CD8-positive, alpha-beta memory T cell (primary cell): ENCODE measurements around the gene PNPLA3. TPM values are rescaled to one million over a fixed set of nuclear protein-coding genes. Genes with fewer than 3 reads are reported as not detected.
A peak's percentile ranks its signal among the peaks of the same experiment; 100 is the strongest.
"Not testable (repeated sequence)": the region's sequence is repeated elsewhere in the genome, so short reads cannot be mapped to it uniquely, and the experiment has no call there.

ENCODE experiments used
- CTCF ChIA-PET: fragments of 350-600 bp; sonication (Branson Sonifier 250); formaldehyde crosslinking; loops from one replicate; lab custom pipeline; 2021; ENCODE audit warnings: antibody characterized with exemption; lab: Charles Lee
- POLR2A ChIA-PET: fragments of 350-600 bp; sonication (Branson Sonifier 250); formaldehyde crosslinking; loops from one replicate; lab custom pipeline; 2021; ENCODE audit warnings: antibody characterized with exemption; lab: Charles Lee
- DNase-seq, 5 donors: peaks; one replicate each; pipeline versions ENCODE4 v3.0.0 to v3.0.0-alpha.2; 2020 to 2022; ENCODE audit warnings: mixed read lengths in 1 of 5
- H3K27ac ChIP-seq: one replicate; pipeline ENCODE4 v1.7.0; 2013; ENCODE audit warnings: low read depth, mild to moderate bottlenecking, low read length, moderate library complexity
- H3K27me3 ChIP-seq: 2 replicates; pipeline ENCODE4 v1.7.0; 2013; ENCODE audit warnings: low read length, mild to moderate bottlenecking; ENCODE audit not compliant: insufficient read depth, poor library complexity, severe bottlenecking
- H3K36me3 ChIP-seq: 2 replicates; pipeline ENCODE4 v1.7.0; 2013; ENCODE audit warnings: mild to moderate bottlenecking, low read length, moderate library complexity; ENCODE audit not compliant: insufficient read depth
- H3K4me1 ChIP-seq: 2 replicates; pipeline ENCODE4 v1.7.0; 2013; ENCODE audit warnings: mild to moderate bottlenecking, low read length, moderate library complexity; ENCODE audit not compliant: insufficient read depth
- H3K4me3 ChIP-seq: 2 replicates; pipeline ENCODE4 v1.7.0; 2013; ENCODE audit warnings: mild to moderate bottlenecking, low read length
- H3K9me3 ChIP-seq: 2 replicates; pipeline ENCODE4 v1.7.0; 2013; ENCODE audit warnings: mild to moderate bottlenecking, low read length
- H3K27ac Mint-ChIP-seq, 8 donors: one replicate each; pipeline ENCODE4 v1.8.0; 2020 to 2021; ENCODE audit warnings: mixed read lengths in 8 of 8, mild to moderate bottlenecking in 6 of 8, inconsistent platforms in 3 of 8, moderate library complexity in 3 of 8
- H3K27me3 Mint-ChIP-seq, 2 donors: one replicate each; pipeline ENCODE4 v1.8.0; 2020 to 2021; ENCODE audit warnings: mixed read lengths in 2 of 2, mild to moderate bottlenecking in 1 of 2, moderate library complexity in 1 of 2
- H3K36me3 Mint-ChIP-seq, 3 donors: one replicate each; pipeline ENCODE4 v1.8.0; 2020 to 2021; ENCODE audit warnings: mixed read lengths in 3 of 3, inconsistent platforms in 1 of 3, mild to moderate bottlenecking in 1 of 3
- H3K4me1 Mint-ChIP-seq, 3 donors: one replicate each; pipeline ENCODE4 v1.8.0; 2020 to 2021; ENCODE audit warnings: mixed read lengths in 3 of 3, inconsistent platforms in 1 of 3, mild to moderate bottlenecking in 1 of 3
- H3K4me3 Mint-ChIP-seq, 7 donors: one replicate each; pipeline ENCODE4 v1.8.0; 2020 to 2021; ENCODE audit warnings: mixed read lengths in 7 of 7, mild to moderate bottlenecking in 6 of 7, moderate library complexity in 4 of 7, inconsistent platforms in 2 of 7
- H3K9me3 Mint-ChIP-seq, 5 donors: one replicate each; pipeline ENCODE4 v1.8.0; 2020 to 2022; ENCODE audit warnings: mixed read lengths in 5 of 5, mild to moderate bottlenecking in 3 of 5, moderate library complexity in 2 of 5, inconsistent platforms in 1 of 5
- polyA plus RNA-seq: library from polyadenylated mRNA; unstranded; fragments of 300-500 nt; fragmentation: Illumina TruSeq; gene quantifications from one replicate; pipeline ENCODE4 v1.2.3, GENCODE V29; 2021
- total RNA-seq, 2 experiments: library from RNA; stranded (reverse); gene quantifications; one replicate each; pipeline ENCODE4 v1.2.3, GENCODE V29; 2021

Gene PNPLA3
- total and polyA plus RNA-seq, 3 experiments from 2014 or later, result 0.16 TPM; not detected in 2

- H3K36me3 ChIP-seq, result no peaks in the 10 kb centered on the region
Measured at GRCh38 chr22:43892183-43892894, 31.3 kb upstream of the PNPLA3 start.

GRCh38 chr22:43893266-43893665 lies 30.3 kb upstream of the PNPLA3 start:
- Mint-ChIP-seq H3K9me3 (no peaks in the 10 kb centered on the region), H3K27ac (no peak overlapping the region)
- H3K4me1 ChIP-seq, result no peaks in the 10 kb centered on the region

More at GRCh38 chr22:43892183-43892894, 31.3 kb upstream of the PNPLA3 start:
- peaks cover 49% of the 10 kb centered on the region in 2 donors for H3K27me3 Mint-ChIP-seq
- Histone ChIP-seq H3K27ac (no peak overlapping the region), H3K4me3 (no peak overlapping the region), H3K9me3 (no peaks in the 10 kb centered on the region), H3K27me3 (peaks cover 16% of the 10 kb centered on the region), H3K4me1 (no peaks in the 10 kb centered on the region)
- POLR2A ChIA-PET, result no interaction called here
- no peaks in the 10 kb centered on the region for H3K9me3 Mint-ChIP-seq
- no peak overlapping the region for H3K4me3 Mint-ChIP-seq
- no peak for DNase-seq
- peaks cover 0 to 5% (median 0%) of the 10 kb centered on the region in 3 donors for H3K4me1 Mint-ChIP-seq
- no peak overlapping the region for H3K27ac Mint-ChIP-seq
- CTCF ChIA-PET, result no interaction called here
- no peaks in the 10 kb centered on the region for H3K36me3 Mint-ChIP-seq

GRCh38 chr22:43894122-43894521 lies 29.5 kb upstream of the PNPLA3 start:
- Mint-ChIP-seq H3K36me3 (no peaks in the 10 kb centered on the region), H3K27me3 (peaks cover 39 to 45% of the 10 kb centered on the region in 2 donors), H3K4me1 (peaks cover 0 to 5% (median 0%) of the 10 kb centered on the region in 3 donors), H3K9me3 (no peaks in the 10 kb centered on the region), H3K4me3 (no peak overlapping the region), H3K27ac (peak overlapping the region in 1 of 8 donors; percentile 14)
- no peaks in the 10 kb centered on the region for H3K4me1 ChIP-seq
- no peak overlapping the region for H3K4me3 ChIP-seq
- no peak overlapping the region for H3K27ac ChIP-seq
- H3K9me3 ChIP-seq, result no peaks in the 10 kb centered on the region
- POLR2A ChIA-PET, result no interaction called here
- H3K27me3 ChIP-seq, result peaks cover 16% of the 10 kb centered on the region
- CTCF ChIA-PET, result interaction anchor here (0.9 kb wide), 1 partner anchor 9 kb away, joined by 3 read pairs; no protein-coding TSS in a partner anchor
- H3K36me3 ChIP-seq, result no peaks in the 10 kb centered on the region
- no peak for DNase-seq

More at GRCh38 chr22:43893266-43893665, 30.3 kb upstream of the PNPLA3 start:
- Histone ChIP-seq H3K4me3 (no peak overlapping the region), H3K27me3 (peaks cover 16% of the 10 kb centered on the region), H3K27ac (no peak overlapping the region), H3K9me3 (no peaks in the 10 kb centered on the region), H3K36me3 (no peaks in the 10 kb centered on the region)
- ChIA-PET POLR2A (no interaction called here), CTCF (no interaction called here)
- H3K36me3 Mint-ChIP-seq, result no peaks in the 10 kb centered on the region
- H3K4me1 Mint-ChIP-seq, result peaks cover 0 to 5% (median 0%) of the 10 kb centered on the region in 3 donors
- peaks cover 45 to 47% of the 10 kb centered on the region in 2 donors for H3K27me3 Mint-ChIP-seq
- no peak for DNase-seq
- H3K4me3 Mint-ChIP-seq, result no peak overlapping the region

GRCh38 chr22:43895986-43896645 lies 27.5 kb upstream of the PNPLA3 start:
- no peak overlapping the region for H3K27ac Mint-ChIP-seq
- DNase-seq, result no peak
- no peak overlapping the region for H3K4me3 Mint-ChIP-seq
- H3K9me3 Mint-ChIP-seq, result no peaks in the 10 kb centered on the region
- H3K4me1 ChIP-seq, result no peaks in the 10 kb centered on the region
- peaks cover 0 to 5% (median 0%) of the 10 kb centered on the region in 3 donors for H3K4me1 Mint-ChIP-seq
- CTCF ChIA-PET, result no interaction called here
- H3K9me3 ChIP-seq, result no peaks in the 10 kb centered on the region
- no peak overlapping the region for H3K4me3 ChIP-seq
- H3K27me3 ChIP-seq, result peaks cover 3% of the 10 kb centered on the region
- no peaks in the 10 kb centered on the region for H3K36me3 Mint-ChIP-seq
- H3K27ac ChIP-seq, result no peak overlapping the region
- POLR2A ChIA-PET, result no interaction called here
- H3K36me3 ChIP-seq, result no peaks in the 10 kb centered on the region
- peaks cover 26 to 30% of the 10 kb centered on the region in 2 donors for H3K27me3 Mint-ChIP-seq

GRCh38 chr22:43897751-43898261 lies 25.8 kb upstream of the PNPLA3 start:
- H3K4me1 ChIP-seq, result no peaks in the 10 kb centered on the region
- H3K27ac Mint-ChIP-seq, result no peak overlapping the region
- no peak overlapping the region for H3K27ac ChIP-seq
- POLR2A ChIA-PET, result no interaction called here
- H3K36me3 ChIP-seq, result no peaks in the 10 kb centered on the region
- no peak for DNase-seq
- no peaks in the 10 kb centered on the region for H3K9me3 ChIP-seq
- H3K4me3 ChIP-seq, result no peak overlapping the region
- peaks cover 3% of the 10 kb centered on the region for H3K27me3 ChIP-seq
- H3K27me3 Mint-ChIP-seq, result peaks cover 19 to 29% of the 10 kb centered on the region in 2 donors
- CTCF ChIA-PET, result no interaction called here
- H3K4me3 Mint-ChIP-seq, result no peak overlapping the region
- H3K4me1 Mint-ChIP-seq, result no peaks in the 10 kb centered on the region
- H3K36me3 Mint-ChIP-seq, result no peaks in the 10 kb centered on the region
- no peaks in the 10 kb centered on the region for H3K9me3 Mint-ChIP-seq

- CTCF ChIA-PET, result interaction anchor here (1.8 kb wide), 1 partner anchor 15 kb away, joined by 5 read pairs; no protein-coding TSS in a partner anchor
- POLR2A ChIA-PET, result no interaction called here
- no peak overlapping the region for H3K4me3 ChIP-seq
Measured at GRCh38 chr22:43900206-43900605, 23.4 kb upstream of the PNPLA3 start.

GRCh38 chr22:43901976-43902643 lies 21.5 kb upstream of the PNPLA3 start:
- Mint-ChIP-seq H3K27me3 (peaks cover 9 to 34% of the 10 kb centered on the region in 2 donors), H3K27ac (no peak overlapping the region), H3K4me3 (no peak overlapping the region), H3K9me3 (no peaks in the 10 kb centered on the region), H3K36me3 (no peaks in the 10 kb centered on the region), H3K4me1 (no peaks in the 10 kb centered on the region)
- Histone ChIP-seq H3K36me3 (no peaks in the 10 kb centered on the region), H3K4me3 (no peak overlapping the region), H3K27ac (no peak overlapping the region), H3K4me1 (no peaks in the 10 kb centered on the region), H3K9me3 (no peaks in the 10 kb centered on the region), H3K27me3 (no peaks in the 10 kb centered on the region)
- no peak for DNase-seq
- POLR2A ChIA-PET, result no interaction called here
- CTCF ChIA-PET, result no interaction called here

More at GRCh38 chr22:43900206-43900605, 23.4 kb upstream of the PNPLA3 start:
- no peaks in the 10 kb centered on the region for H3K9me3 ChIP-seq
- H3K9me3 Mint-ChIP-seq, result no peaks in the 10 kb centered on the region
- H3K4me3 Mint-ChIP-seq, result no peak overlapping the region
- peaks cover 13 to 34% of the 10 kb centered on the region in 2 donors for H3K27me3 Mint-ChIP-seq
- H3K27me3 ChIP-seq, result no peaks in the 10 kb centered on the region
- H3K27ac ChIP-seq, result no peak overlapping the region
- DNase-seq, result no peak
- no peak overlapping the region for H3K27ac Mint-ChIP-seq
- H3K4me1 ChIP-seq, result no peaks in the 10 kb centered on the region
- H3K36me3 Mint-ChIP-seq, result no peaks in the 10 kb centered on the region
- H3K36me3 ChIP-seq, result no peaks in the 10 kb centered on the region
- no peaks in the 10 kb centered on the region for H3K4me1 Mint-ChIP-seq

GRCh38 chr22:43903033-43903432 lies 20.6 kb upstream of the PNPLA3 start:
- peaks cover 9 to 30% of the 10 kb centered on the region in 2 donors for H3K27me3 Mint-ChIP-seq
- H3K27ac Mint-ChIP-seq, H3K4me3 ChIP-seq, H3K27ac ChIP-seq, H3K36me3 ChIP-seq, H3K4me1 ChIP-seq, H3K27me3 ChIP-seq, H3K36me3 Mint-ChIP-seq, H3K4me3 Mint-ChIP-seq, DNase-seq, H3K9me3 ChIP-seq, POLR2A ChIA-PET, H3K9me3 Mint-ChIP-seq, H3K4me1 Mint-ChIP-seq, CTCF ChIA-PET: not testable (repeated sequence)
